ACC112 (cell line): ENCODE data around the gene UBE2Q1.
A peak's percentile ranks its signal among the peaks of the same experiment; 100 is the strongest.

ENCODE experiments used
- H2AFZ ChIP-seq: fragments of 200-600 bp; sonication (generic); one replicate; pipeline ENCODE4 v1.6.0; 2017; ENCODE audit warnings: antibody characterized with exemption, low read length; ENCODE audit not compliant: unreplicated experiment
- H3K27ac ChIP-seq: fragments of 200-600 bp; sonication (generic); 2 replicates; pipeline ENCODE4 v1.5.1; 2014; ENCODE audit warnings: low read depth, mild to moderate bottlenecking, antibody characterized with exemption, low read length, moderate library complexity
- H3K27me3 ChIP-seq: fragments of 200-600 bp; sonication (generic); 2 replicates; pipeline ENCODE4 v1.6.1; 2014; ENCODE audit warnings: mild to moderate bottlenecking, antibody characterized with exemption, low read length, moderate library complexity, mixed read lengths; ENCODE audit not compliant: insufficient read depth
- H3K36me3 ChIP-seq: fragments of 200-600 bp; sonication (generic); 2 replicates; pipeline ENCODE4 v1.6.1; 2016; ENCODE audit warnings: mild to moderate bottlenecking, antibody characterized with exemption, low read length, moderate library complexity, mixed read lengths; ENCODE audit not compliant: insufficient read depth
- H3K4me1 ChIP-seq: fragments of 200-600 bp; sonication (generic); one replicate; pipeline ENCODE4 v1.6.1; 2016; ENCODE audit warnings: low read length, mixed read lengths; ENCODE audit not compliant: insufficient read depth, unreplicated experiment, control insufficient read depth
- H3K4me3 ChIP-seq: fragments of 200-600 bp; sonication (generic); 2 replicates; pipeline ENCODE4 v1.5.1; 2014; ENCODE audit warnings: mild to moderate bottlenecking, low read depth, low read length
- H3K79me2 ChIP-seq: fragments of 200-600 bp; sonication (generic); one replicate; pipeline ENCODE4 v1.6.0; 2016; ENCODE audit warnings: low read length; ENCODE audit not compliant: control insufficient read depth, unreplicated experiment, insufficient read depth

Gene UBE2Q1

GRCh38 chr1:154567386-154568156 is 9.1 kb upstream of the UBE2Q1 start, which contains the start of gene CHRNB2:
TSS of gene CHRNB2 (plus strand) at chr1:154567778. CDS start at chr1:154568045, 267 bp downstream.
- no peak within 1 kb of the TSS for H3K27ac ChIP-seq
- H3K4me1 ChIP-seq = no peaks in the 10 kb centered on the region
- H3K36me3 ChIP-seq = no peaks in the 10 kb centered on the region
- no peak within 1 kb of the TSS for H2AFZ ChIP-seq
- H3K4me3 ChIP-seq = peak within 1 kb of the TSS; percentile 33; the same call in 1 of the 2 replicates
- H3K27me3 ChIP-seq = peaks cover 44% of the 10 kb centered on the region
- no peaks in the 10 kb centered on the region for H3K79me2 ChIP-seq

- Histone ChIP-seq H3K79me2 (no peaks in the 10 kb centered on the region), H3K27ac (no peak overlapping the region), H3K36me3 (no peaks in the 10 kb centered on the region), H3K4me3 (no peak overlapping the region), H3K27me3 (peaks cover 44% of the 10 kb centered on the region), H2AFZ (no peak overlapping the region), H3K4me1 (no peaks in the 10 kb centered on the region)
These were observed 7.4 kb upstream of the UBE2Q1 start for GRCh38 chr1:154565876-154566275.

GRCh38 chr1:154559466-154560044 is 1.1 kb upstream of the UBE2Q1 start:
- peaks cover 10% of the 10 kb centered on the region for H3K4me1 ChIP-seq
- H3K27ac ChIP-seq = peak overlapping the region; percentile 77
- peak overlapping the region; percentile 66 for H2AFZ ChIP-seq

GRCh38 chr1:154558720-154559465 is 431 bp upstream of the UBE2Q1 start:
- Histone ChIP-seq H3K27me3 (no peaks in the 10 kb centered on the region), H3K36me3 (peaks cover 22% of the 10 kb centered on the region), H3K4me3 (peak overlapping the region; percentile 100), H2AFZ (peak overlapping the region; percentile 66), H3K4me1 (peaks cover 10% of the 10 kb centered on the region), H3K79me2 (peaks cover 32% of the 10 kb centered on the region), H3K27ac (peak overlapping the region; percentile 77)

More at GRCh38 chr1:154559466-154560044, 1.1 kb upstream of the UBE2Q1 start:
- H3K79me2 ChIP-seq = peaks cover 32% of the 10 kb centered on the region
- no peaks in the 10 kb centered on the region for H3K27me3 ChIP-seq
- H3K4me3 ChIP-seq = peak overlapping the region; percentile 100
- peaks cover 15% of the 10 kb centered on the region for H3K36me3 ChIP-seq

GRCh38 chr1:154557248-154557938 is 1.1 kb downstream of the UBE2Q1 start:
- Histone ChIP-seq H3K27ac (peak overlapping the region; percentile 2; the same call in 1 of the 2 replicates), H3K4me1 (peaks cover 16% of the 10 kb centered on the region), H3K79me2 (peaks cover 32% of the 10 kb centered on the region), H3K4me3 (peak overlapping the region; percentile 100), H3K27me3 (no peaks in the 10 kb centered on the region), H2AFZ (no peak overlapping the region), H3K36me3 (peaks cover 29% of the 10 kb centered on the region)

- Histone ChIP-seq H3K27me3 (no peaks in the 10 kb centered on the region), H3K4me3 (peak overlapping the region; percentile 100), H3K79me2 (peaks cover 32% of the 10 kb centered on the region), H3K4me1 (peaks cover 16% of the 10 kb centered on the region), H3K27ac (peak overlapping the region; percentile 2; the same call in 1 of the 2 replicates), H3K36me3 (peaks cover 29% of the 10 kb centered on the region), H2AFZ (no peak overlapping the region)
These were observed 2.0 kb downstream of the UBE2Q1 start for GRCh38 chr1:154556422-154556821.

GRCh38 chr1:154553056-154554030 is 5.1 kb downstream of the UBE2Q1 start:
- H3K36me3 ChIP-seq = peaks cover 29% of the 10 kb centered on the region
- no peaks in the 10 kb centered on the region for H3K27me3 ChIP-seq
- H3K79me2 ChIP-seq = peaks cover 32% of the 10 kb centered on the region
- no peak overlapping the region for H3K27ac ChIP-seq
- H3K4me1 ChIP-seq = peaks cover 27% of the 10 kb centered on the region
- no peak overlapping the region for H2AFZ ChIP-seq
- H3K4me3 ChIP-seq = no peak overlapping the region

GRCh38 chr1:154552036-154552435 is 6.4 kb downstream of the UBE2Q1 start:
- peaks cover 29% of the 10 kb centered on the region for H3K36me3 ChIP-seq
- no peaks in the 10 kb centered on the region for H3K27me3 ChIP-seq
- H3K4me3 ChIP-seq = no peak overlapping the region
- H3K27ac ChIP-seq = no peak overlapping the region
- H3K79me2 ChIP-seq = peaks cover 20% of the 10 kb centered on the region
- H3K4me1 ChIP-seq = peaks cover 27% of the 10 kb centered on the region
- no peak overlapping the region for H2AFZ ChIP-seq

GRCh38 chr1:154551474-154551873 is 7.0 kb downstream of the UBE2Q1 start:
- Histone ChIP-seq H3K36me3 (peaks cover 29% of the 10 kb centered on the region), H3K4me3 (no peak overlapping the region), H3K4me1 (peaks cover 25% of the 10 kb centered on the region)

More at GRCh38 chr1:154551474-154551873, 7.0 kb downstream of the UBE2Q1 start:
- no peak overlapping the region for H3K27ac ChIP-seq
- no peak overlapping the region for H2AFZ ChIP-seq
- peaks cover 14% of the 10 kb centered on the region for H3K79me2 ChIP-seq
- H3K27me3 ChIP-seq = no peaks in the 10 kb centered on the region
